ENCODE data around the gene CYLC1. TPM values are rescaled to one million over a fixed set of nuclear protein-coding genes. Genes with fewer than 3 reads are reported as not detected.

Gene CYLC1, protein sequence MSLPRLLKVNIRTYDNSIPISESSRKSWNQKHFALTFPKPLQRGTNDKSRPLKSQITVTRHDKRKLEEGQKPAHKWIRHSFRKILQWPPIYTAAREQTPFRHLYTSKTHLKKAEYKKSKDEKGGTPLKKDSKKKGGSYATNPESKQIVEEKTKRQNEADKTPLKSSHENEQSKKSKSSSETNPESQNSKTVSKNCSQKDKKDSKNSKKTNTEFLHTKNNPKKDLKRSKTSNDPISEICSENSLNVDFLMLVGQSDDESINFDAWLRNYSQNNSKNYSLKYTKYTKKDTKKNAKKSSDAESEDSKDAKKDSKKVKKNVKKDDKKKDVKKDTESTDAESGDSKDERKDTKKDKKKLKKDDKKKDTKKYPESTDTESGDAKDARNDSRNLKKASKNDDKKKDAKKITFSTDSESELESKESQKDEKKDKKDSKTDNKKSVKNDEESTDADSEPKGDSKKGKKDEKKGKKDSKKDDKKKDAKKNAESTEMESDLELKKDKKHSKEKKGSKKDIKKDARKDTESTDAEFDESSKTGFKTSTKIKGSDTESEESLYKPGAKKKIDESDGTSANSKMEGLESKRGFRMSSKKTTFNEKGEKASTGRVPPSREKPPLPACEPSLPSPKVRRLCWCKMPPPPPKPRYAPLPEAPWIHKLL
- total RNA-seq (2014; rRNA removed; shearing (Covaris generic); ENCODE audit: low replicate concordance), result not detected in 2 replicates

GRCh38 chrX:83860846-83861245 is at the start of gene CYLC1:
CYLC1 (plus strand) TSS chrX:83861146; CDS start chrX:83861183, 37 bp downstream.
- no peaks in the 10 kb centered on the region for H3K9me3 ChIP-seq
- DNase-seq, result no peak

DNA sequence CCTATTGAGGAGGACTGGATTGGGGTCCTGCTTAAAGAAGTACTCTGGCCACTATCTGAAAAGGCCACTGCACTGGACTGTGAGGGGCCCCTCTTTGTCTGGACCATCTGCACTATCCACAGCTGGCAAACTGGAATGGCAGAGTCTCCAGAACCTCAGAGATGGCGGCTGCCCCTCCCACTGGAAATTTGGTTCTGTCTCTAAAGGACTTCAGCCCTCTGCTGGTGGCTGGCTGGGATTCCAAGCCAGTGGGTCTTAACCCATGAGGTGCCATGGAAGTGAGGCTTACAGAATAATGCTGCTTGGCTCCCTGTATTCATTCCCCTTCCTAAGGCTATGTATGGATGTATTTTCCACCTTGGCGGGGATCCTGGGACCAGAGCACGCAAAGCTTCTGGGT is 41.6 kb upstream of the CYLC1 start:
- Histone ChIP-seq H3K9me3 (no peaks in the 10 kb centered on the region), H3K4me3 (no peak overlapping the region), H3K36me3 (no peaks in the 10 kb centered on the region), H3K27me3 (no peaks in the 10 kb centered on the region)
- no peak for DNase-seq

More at GRCh38 chrX:83860846-83861245, at the start of gene CYLC1:
- Histone ChIP-seq H3K4me3 (no peak within 1 kb of the TSS), H3K36me3 (no peaks in the 10 kb centered on the region), H3K27me3 (no peaks in the 10 kb centered on the region)

DNA sequence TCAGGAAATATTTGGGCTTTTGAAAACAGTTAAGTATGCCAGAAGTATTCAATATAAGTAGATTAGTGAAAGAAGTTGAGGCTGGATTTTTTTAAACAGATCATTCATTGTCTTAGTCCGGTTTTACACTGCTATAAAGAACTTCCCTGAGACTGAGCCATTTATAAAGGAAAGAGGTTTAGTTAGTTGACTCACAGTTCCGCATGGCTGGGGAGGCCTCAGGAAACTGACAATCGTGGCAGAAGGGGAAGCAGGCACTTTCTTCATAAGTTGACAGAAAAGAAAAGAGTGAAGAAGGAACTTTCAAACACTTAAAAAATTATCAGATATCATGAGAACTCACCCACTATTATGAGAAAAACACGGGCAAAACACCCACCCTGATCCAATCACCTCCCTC is 31.1 kb upstream of the CYLC1 start:
- H3K9me3 ChIP-seq, result no peaks in the 10 kb centered on the region
- H3K27me3 ChIP-seq, result no peaks in the 10 kb centered on the region
- no peak overlapping the region for H3K4me3 ChIP-seq
- no peak for DNase-seq
- no peaks in the 10 kb centered on the region for H3K36me3 ChIP-seq

DNA sequence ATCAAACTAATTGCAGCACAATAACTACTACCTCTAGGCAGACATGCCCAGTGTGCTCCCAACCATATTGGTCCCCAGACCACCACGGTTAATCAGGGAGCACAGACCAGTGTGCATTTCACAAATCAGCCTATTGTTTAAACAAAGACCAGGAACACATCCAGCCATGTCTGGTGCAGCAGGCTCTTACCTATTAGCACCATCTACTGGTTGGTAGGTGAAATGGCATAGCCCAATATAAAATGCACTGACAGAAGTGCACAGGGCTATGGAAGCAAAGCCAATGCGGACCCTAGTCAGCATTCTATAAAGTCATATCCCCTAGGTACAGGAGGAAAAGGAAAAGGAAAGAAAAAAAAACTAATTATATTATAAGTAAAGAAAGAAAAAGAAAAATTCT is 15.5 kb upstream of the CYLC1 start:
- H3K4me3 ChIP-seq, result no peak overlapping the region
- DNase-seq, result no peak
- no peaks in the 10 kb centered on the region for H3K36me3 ChIP-seq
- H3K27me3 ChIP-seq, result no peaks in the 10 kb centered on the region
- H3K9me3 ChIP-seq, result no peaks in the 10 kb centered on the region

DNA sequence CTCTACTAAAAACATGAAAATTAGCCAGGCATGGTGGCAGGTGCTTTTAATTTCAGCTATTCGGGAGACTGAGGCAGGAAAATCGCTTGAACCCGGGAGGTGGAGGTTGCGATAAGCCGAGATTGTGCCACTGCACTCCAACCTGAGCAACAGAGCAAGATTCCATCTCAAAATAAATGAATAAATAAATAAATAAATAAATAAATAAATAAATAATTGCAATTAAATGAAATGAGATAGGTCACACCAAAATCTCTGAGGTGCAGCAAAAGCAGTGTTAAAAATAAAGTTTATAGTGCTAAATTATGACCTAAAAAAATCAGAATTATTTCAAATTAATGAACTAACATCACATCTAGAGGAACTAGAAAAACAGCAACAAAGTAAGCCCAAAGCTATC is 13.6 kb upstream of the CYLC1 start:
- no peak for DNase-seq
- Histone ChIP-seq H3K27me3 (no peaks in the 10 kb centered on the region), H3K36me3 (no peaks in the 10 kb centered on the region)

DNA sequence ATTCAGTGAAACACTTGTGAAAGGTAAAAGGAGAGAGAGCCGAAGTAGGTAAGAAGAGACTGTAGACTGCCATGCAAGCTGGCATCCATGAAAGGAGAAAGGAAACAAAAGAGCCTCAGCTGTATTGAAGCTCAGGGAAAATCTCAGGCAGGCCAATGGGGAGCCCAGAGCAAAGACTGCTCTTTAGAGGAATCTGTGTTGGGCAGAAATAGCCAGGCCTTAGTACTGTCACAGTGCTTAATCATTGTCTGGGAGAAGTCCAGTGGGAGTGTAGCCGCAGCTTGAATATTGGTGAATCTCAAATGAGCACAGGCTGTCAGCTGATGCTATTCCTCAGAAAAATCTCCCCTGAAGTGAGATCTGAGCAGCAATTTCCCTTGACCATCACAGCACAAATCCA is 27.6 kb downstream of the CYLC1 start:
- Histone ChIP-seq H3K9me3 (no peaks in the 10 kb centered on the region), H3K4me3 (no peak overlapping the region), H3K27me3 (no peaks in the 10 kb centered on the region), H3K36me3 (no peaks in the 10 kb centered on the region)
- no peak for DNase-seq

More for the DNA sequence above, 13.6 kb upstream of the CYLC1 start:
- Histone ChIP-seq H3K9me3 (no peaks in the 10 kb centered on the region), H3K4me3 (no peak overlapping the region)

DNA sequence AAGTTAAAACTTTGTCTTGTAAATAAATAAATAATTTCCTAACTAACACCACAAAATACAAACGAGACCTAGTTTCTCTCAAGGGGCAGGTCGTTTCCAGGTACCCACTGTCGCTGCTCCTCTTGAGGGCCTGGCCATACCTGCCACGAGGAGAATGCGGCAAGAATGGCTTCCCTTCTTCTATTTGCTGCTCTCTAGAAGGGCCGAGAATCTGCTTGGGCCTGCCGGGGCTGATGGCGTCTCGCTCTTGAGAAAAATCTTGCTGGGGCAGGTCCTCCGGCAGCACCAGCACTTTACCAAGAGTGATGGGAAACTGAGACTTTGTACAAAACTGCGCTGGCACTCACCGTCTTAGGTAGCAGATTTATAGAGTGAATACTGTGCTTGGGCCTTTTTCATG is 31.5 kb downstream of the CYLC1 start:
- Histone ChIP-seq H3K4me3 (no peak overlapping the region), H3K9me3 (no peaks in the 10 kb centered on the region), H3K27me3 (no peaks in the 10 kb centered on the region), H3K36me3 (no peaks in the 10 kb centered on the region)
- DNase-seq, result no peak

DNA sequence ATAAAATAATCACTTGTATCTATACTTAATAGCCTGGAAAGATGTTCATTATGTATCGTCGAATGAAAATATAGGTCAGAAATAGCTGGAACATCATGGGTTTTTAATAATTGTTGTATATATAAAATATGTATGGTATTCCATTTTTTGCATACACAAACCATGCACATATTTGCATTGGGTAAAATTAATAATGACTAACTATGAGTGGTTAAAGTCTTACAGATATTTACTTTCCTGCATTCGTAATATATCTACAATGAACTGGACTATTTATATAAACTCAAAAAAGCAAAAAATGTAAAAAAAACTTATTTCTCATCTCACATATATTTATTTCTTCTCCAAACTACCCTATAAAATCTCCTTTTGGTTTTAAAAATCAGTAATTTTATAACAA is 46.0 kb downstream of the CYLC1 start:
- no peak overlapping the region for H3K4me3 ChIP-seq
- no peaks in the 10 kb centered on the region for H3K27me3 ChIP-seq
- no peak for DNase-seq
- no peaks in the 10 kb centered on the region for H3K36me3 ChIP-seq
- no peaks in the 10 kb centered on the region for H3K9me3 ChIP-seq

GRCh38 chrX:83916525-83916924 is 55.6 kb downstream of the CYLC1 start:
- DNase-seq, result no peak
- Histone ChIP-seq H3K9me3 (no peaks in the 10 kb centered on the region), H3K4me3 (no peak overlapping the region), H3K27me3 (no peaks in the 10 kb centered on the region), H3K36me3 (no peaks in the 10 kb centered on the region)

DNA sequence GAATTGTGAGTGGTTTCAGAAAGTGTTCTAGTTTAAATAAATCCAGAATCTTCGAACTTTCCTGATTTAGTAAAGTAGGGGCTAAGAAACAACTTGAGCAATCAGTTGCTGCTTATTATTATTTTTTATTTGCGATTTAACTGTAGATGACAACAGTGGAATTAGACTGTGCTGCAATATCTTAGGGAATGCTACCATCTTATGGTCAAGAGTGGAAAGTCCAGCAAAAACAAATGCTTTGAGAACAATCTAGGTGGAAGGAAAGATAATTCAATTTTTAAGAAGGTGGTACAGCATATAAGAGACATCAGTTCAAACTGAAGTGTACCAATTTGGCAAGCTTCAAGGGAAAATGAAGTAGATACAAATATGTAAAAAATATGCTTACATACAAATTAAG is 73.3 kb downstream of the CYLC1 start:
- H3K36me3 ChIP-seq, result no peaks in the 10 kb centered on the region
- no peak overlapping the region for H3K4me3 ChIP-seq
- H3K9me3 ChIP-seq, result no peaks in the 10 kb centered on the region
- DNase-seq, result no peak
- no peaks in the 10 kb centered on the region for H3K27me3 ChIP-seq
